ENCODE results near the gene OCSTAMP.

OCSTAMP gene

DNA sequence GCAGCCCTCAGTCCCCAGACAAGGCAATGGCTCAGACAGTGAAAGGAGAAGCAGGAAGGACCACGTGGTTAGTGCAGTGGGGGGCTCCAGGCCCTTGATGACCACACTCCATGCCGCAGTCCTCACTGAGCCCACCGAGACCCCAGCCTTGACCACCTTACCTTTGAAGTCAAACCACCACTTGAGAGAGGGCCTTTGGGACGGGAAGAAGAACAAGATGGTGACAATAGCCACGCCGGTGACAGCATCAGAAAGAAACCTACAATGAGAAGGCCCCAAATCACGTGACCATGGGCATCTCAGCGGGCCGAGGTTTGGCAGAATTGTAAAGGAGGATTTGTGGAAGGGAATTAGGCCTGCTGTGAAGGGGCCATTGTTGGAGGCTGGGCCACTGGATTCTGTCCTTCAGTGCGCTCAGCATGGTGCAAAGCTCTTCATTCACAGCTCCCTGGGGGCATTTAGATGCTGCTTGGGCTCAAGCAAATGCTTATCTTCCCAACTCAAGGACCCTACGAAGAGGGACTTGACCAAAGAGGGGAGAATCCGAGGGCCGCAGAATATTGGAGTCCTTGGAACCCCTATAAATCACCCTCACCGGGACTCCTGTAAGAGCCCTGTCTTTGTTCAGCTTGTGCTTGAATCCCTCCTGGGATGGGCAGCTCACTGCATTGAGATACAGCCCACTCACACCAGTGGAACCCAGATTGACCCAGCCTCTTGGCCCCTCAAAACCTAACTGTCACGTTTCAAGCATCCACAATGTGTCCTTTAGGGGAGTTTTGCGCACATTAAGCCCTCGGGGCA is 33.2 kb upstream of the OCSTAMP start:
- Histone ChIP-seq H3K36me3 (ENCODE audit: control insufficient read depth, insufficient read depth, low read length) (no peaks in the 10 kb centered on the region), H3K4me3 (replicated peaks; ENCODE audit: low read depth, low read length) (no peak overlapping the region), H3K27me3 (replicated peaks; ENCODE audit: control insufficient read depth, insufficient read depth, low read length) (no peaks in the 10 kb centered on the region)
- no peak for DNase-seq (ENCODE audit: extremely low read depth, insufficient read length)
- TF ChIP-seq, protein P1, sequence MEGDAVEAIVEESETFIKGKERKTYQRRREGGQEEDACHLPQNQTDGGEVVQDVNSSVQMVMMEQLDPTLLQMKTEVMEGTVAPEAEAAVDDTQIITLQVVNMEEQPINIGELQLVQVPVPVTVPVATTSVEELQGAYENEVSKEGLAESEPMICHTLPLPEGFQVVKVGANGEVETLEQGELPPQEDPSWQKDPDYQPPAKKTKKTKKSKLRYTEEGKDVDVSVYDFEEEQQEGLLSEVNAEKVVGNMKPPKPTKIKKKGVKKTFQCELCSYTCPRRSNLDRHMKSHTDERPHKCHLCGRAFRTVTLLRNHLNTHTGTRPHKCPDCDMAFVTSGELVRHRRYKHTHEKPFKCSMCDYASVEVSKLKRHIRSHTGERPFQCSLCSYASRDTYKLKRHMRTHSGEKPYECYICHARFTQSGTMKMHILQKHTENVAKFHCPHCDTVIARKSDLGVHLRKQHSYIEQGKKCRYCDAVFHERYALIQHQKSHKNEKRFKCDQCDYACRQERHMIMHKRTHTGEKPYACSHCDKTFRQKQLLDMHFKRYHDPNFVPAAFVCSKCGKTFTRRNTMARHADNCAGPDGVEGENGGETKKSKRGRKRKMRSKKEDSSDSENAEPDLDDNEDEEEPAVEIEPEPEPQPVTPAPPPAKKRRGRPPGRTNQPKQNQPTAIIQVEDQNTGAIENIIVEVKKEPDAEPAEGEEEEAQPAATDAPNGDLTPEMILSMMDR (IDR thresholded peaks at IDR 0.05; ENCODE audit: insufficient read depth, low read length, poor library complexity, severe bottlenecking), result no peak

DNA sequence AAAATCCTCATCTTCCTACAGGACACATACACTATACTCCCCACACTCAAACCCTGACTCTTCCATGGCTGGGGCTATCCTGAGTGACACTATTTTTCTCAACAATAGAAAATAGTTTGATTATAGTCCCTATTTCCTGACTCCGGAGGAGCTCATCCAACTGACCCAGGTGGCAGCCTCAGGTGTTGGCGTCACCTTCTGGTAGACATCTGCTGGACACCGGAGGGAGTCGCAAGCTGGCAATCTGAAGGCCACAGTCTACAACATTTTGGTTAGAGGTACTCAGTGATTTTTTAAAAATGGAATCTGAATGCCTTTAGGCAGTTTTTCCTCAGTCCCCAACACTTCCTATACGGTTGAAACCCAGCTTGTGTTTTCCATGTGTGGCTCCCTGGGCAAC is 32.2 kb upstream of the OCSTAMP start:
- H3K4me3 ChIP-seq (replicated peaks; ENCODE audit: low read depth, low read length), result no peak overlapping the region
- TF ChIP-seq, protein P1 (IDR thresholded peaks at IDR 0.05; ENCODE audit: insufficient read depth, low read length, poor library complexity, severe bottlenecking), result no peak
- no peaks in the 10 kb centered on the region for H3K27me3 ChIP-seq (replicated peaks; ENCODE audit: control insufficient read depth, insufficient read depth, low read length)
- no peak for DNase-seq (ENCODE audit: extremely low read depth, insufficient read length)
- no peaks in the 10 kb centered on the region for H3K36me3 ChIP-seq (ENCODE audit: control insufficient read depth, insufficient read depth, low read length)

DNA sequence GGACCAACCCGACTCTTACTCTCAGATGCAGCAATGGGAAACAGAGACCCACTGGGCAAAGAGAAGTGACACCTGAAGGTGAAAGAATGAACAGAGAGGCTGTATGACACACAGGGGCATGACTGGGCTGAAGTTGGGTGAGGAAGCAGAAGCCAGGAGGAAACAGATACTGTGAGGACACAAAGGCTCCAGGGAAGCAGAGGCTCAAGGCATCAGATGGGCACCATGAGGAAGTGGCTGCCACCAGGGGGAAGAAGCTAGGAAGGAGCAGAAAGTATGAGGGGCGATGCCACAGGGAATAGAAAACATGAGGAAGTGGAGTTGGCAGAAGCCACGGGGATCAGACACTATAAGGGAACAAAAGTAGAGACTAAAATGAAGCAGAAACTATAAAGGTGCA is 30.9 kb upstream of the OCSTAMP start:
- no peak for DNase-seq (ENCODE audit: extremely low read depth, insufficient read length)
- no peaks in the 10 kb centered on the region for H3K36me3 ChIP-seq (ENCODE audit: control insufficient read depth, insufficient read depth, low read length)

DNA sequence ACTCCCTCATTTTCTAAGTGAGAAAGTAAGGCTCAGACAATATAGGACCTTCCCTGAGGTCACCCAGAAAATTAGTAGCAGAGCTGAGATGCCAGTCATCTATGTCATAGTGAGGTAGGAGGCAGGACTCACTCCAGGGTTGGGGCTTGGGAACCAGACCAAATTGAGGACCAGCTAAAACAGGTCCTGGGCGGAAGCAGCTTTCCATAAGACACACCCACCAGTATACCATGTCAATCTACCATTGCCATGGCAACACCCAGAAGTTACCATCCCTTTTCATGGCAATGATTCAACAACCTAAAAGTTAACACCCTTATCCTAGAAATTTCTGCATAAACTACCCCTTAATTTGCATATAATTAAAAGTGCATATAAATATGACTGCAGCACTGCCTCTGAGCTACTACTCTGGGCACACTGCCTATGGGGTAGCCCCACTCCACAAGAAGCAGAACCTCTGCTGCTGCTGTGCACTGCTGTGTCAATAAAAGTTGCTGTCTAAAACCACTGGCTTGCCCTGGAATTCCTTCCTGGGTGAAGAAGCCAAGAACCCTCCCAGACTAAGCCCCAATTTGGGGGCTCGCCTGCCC is 30.3 kb upstream of the OCSTAMP start:
- TF ChIP-seq, protein P1 (IDR thresholded peaks at IDR 0.05; ENCODE audit: insufficient read depth, low read length, poor library complexity, severe bottlenecking), result no peak
- DNase-seq (ENCODE audit: extremely low read depth, insufficient read length), result no peak
- H3K36me3 ChIP-seq (ENCODE audit: control insufficient read depth, insufficient read depth, low read length), result no peaks in the 10 kb centered on the region
- H3K4me3 ChIP-seq (replicated peaks; ENCODE audit: low read depth, low read length), result no peak overlapping the region
- H3K27me3 ChIP-seq (replicated peaks; ENCODE audit: control insufficient read depth, insufficient read depth, low read length), result no peaks in the 10 kb centered on the region

More for the DNA sequence above, 30.9 kb upstream of the OCSTAMP start:
- H3K4me3 ChIP-seq (replicated peaks; ENCODE audit: low read depth, low read length), result no peak overlapping the region
- TF ChIP-seq, protein P1 (IDR thresholded peaks at IDR 0.05; ENCODE audit: insufficient read depth, low read length, poor library complexity, severe bottlenecking), result no peak
- no peaks in the 10 kb centered on the region for H3K27me3 ChIP-seq (replicated peaks; ENCODE audit: control insufficient read depth, insufficient read depth, low read length)

DNA sequence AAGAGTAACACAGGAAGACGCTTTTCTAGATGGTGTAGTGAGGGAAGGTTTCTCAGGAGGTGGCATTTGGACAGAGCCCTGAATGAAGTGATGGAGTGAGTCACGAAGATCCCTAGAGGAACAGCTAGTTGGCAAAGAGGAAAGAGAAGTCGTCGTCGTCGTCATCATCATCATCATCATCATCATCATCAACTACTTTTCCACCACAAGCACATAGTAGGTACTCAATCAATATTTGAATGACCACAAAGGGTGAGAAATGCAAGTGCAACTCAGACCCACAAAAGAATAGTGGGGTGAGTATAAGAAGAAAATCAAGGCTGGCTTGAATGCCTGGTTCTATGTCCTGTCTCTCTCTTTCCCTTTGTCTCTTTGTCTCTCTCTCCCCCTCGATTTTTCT is 28.3 kb upstream of the OCSTAMP start:
- no peaks in the 10 kb centered on the region for H3K27me3 ChIP-seq (replicated peaks; ENCODE audit: control insufficient read depth, insufficient read depth, low read length)
- DNase-seq (ENCODE audit: extremely low read depth, insufficient read length), result no peak
- no peak overlapping the region for H3K4me3 ChIP-seq (replicated peaks; ENCODE audit: low read depth, low read length)
- no peaks in the 10 kb centered on the region for H3K36me3 ChIP-seq (ENCODE audit: control insufficient read depth, insufficient read depth, low read length)
- TF ChIP-seq, protein P1 (IDR thresholded peaks at IDR 0.05; ENCODE audit: insufficient read depth, low read length, poor library complexity, severe bottlenecking), result no peak
